ENCODE data around the gene RPL18.
"Not testable (repeated sequence)": the region's sequence is repeated elsewhere in the genome, so short reads cannot be mapped to it uniquely, and the experiment has no call there.

Gene RPL18

DNA sequence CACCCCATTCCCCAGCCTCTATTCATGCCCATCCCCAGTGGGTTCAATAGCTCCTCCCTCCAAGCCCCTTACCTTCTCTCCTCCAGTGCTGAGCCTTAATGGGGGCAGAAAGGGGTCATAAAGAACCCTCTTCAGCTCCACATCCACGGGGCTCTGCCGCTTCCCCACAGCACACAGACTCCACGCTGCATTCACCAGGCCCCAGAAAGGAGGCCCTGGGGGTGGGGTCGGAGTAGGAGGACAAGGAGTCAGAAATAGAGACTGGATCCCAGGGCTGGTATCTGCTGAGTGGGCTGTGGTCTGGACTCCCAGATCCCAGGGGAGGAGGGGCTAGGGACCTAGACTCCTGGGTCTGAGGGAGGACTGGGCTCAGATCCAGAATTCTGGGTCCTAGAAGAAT lies 25.4 kb upstream of the RPL18 start:
- FAIRE-seq = no peak

GRCh38 chr19:48642862-48643261 lies 23.9 kb upstream of the RPL18 start:
- no peak for FAIRE-seq

GRCh38 chr19:48641850-48642249 lies 22.9 kb upstream of the RPL18 start:
- FAIRE-seq = no peak

- no peak for FAIRE-seq
Observed at GRCh38 chr19:48639483-48640375, 20.8 kb upstream of the RPL18 start.

- FAIRE-seq = no peak
Observed at GRCh38 chr19:48638831-48639381, 19.9 kb upstream of the RPL18 start.

- FAIRE-seq = no peak
Observed at GRCh38 chr19:48637948-48638830, 19.2 kb upstream of the RPL18 start.

DNA sequence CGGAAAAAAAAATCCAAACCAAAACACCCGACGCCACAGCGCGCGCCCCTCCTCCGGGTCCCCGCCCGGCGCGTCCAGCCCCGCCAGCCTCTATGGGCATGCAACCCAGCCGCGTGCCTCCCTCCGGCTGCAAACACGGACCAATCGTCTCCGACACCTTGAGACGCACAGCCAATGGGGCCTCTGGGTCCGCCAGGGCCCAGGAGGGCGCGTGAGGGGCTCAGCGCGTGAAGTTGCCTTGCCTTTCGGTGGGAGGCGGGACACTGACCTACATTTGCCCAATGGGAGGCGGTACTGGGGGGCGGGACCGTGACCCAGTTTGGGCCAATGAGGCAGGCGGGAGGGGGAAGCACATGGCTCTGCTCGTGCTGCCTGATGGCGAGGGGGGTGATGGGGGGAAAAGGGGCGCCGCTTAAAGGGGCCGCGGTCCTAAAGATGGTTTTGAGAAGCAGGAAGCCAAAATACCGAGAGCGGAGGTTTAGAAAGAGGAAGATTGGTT lies 18.5 kb upstream of the RPL18 start:
- FAIRE-seq = no peak

- FAIRE-seq = no peak
Observed at GRCh38 chr19:48636859-48637448, 18.0 kb upstream of the RPL18 start, which contains the start of gene DBP. Gene DBP (minus strand): TSS chr19:48637379. CDS start chr19:48636994, 385 bp downstream.

- no peak for FAIRE-seq
Observed at GRCh38 chr19:48635966-48636858, 17.2 kb upstream of the RPL18 start.

- no peak for FAIRE-seq
Observed at GRCh38 chr19:48635263-48635965, 16.4 kb upstream of the RPL18 start.

DNA sequence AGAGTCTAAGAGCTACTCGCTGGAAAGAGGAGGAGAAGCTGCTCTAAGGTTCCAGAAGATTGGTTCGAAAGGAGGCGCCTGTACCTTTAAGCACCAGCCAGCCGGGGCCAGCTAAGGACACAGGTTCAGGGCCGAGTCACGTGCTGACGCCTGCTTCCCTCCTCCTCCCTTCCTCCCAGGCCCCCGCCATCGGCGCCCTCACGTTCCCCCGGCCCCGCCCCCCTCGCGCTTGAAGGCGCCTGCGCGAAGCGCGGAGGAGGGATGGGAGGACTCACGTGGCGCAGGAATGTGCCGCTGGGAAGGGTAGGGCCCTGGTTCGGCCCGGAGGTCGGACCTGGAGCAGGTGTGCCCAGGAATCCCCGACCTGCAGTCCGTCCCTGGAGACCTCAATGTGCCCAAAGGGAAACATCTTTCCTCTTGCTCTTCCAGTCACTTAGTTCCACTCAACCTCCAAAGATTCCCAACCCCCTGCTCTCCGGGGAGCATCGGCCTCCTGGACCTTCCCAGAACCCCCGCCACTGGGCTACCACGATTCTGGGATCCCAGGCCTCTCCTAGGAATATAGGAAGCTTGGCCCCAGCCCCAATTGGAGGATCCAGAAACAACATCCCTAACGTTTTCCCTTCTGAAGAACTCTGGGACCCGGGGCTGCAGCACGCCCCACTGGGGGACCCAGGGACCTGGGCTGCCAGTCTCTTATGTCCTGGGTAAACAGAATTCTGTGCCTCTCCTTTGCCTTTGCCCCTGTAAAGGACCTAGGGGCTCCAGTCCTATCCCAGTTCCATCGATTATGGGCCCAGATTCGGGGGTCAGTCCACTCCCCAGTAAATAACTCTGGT lies 15.7 kb upstream of the RPL18 start:
- FAIRE-seq = no peak

GRCh38 chr19:48634036-48634342 lies 15.0 kb upstream of the RPL18 start:
- no peak for FAIRE-seq

GRCh38 chr19:48633148-48634035 lies 14.4 kb upstream of the RPL18 start:
- no peak for FAIRE-seq

- FAIRE-seq = no peak
Observed at GRCh38 chr19:48632692-48633147, 13.7 kb upstream of the RPL18 start.

DNA sequence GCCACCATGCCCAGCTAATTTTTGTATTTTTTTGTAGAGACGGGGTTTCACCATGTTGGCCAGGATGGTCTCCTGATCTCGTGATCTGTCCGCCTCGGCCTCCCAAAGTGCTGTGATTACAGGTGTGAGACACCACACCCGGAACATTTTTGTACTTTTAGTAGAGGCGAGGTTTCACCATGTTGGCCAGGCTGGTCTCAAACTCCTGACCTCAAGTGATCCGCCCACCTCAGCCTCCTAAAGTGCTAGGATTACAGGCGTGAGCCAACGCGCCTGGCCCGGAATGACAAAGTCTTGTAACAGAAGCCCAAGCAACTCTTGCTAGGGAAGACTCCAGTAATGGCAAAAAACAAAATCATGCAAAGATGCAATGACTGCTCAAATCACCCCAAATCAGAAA lies 13.3 kb upstream of the RPL18 start:
- not testable (repeated sequence) for FAIRE-seq

GRCh38 chr19:48631225-48631624 lies 12.2 kb upstream of the RPL18 start:
- no peak for FAIRE-seq

GRCh38 chr19:48630296-48631063 lies 11.5 kb upstream of the RPL18 start:
- FAIRE-seq = no peak
